Esophagus squamous epithelium (tissue), 5 donors: Measurements from ENCODE around the gene AGT. TPM values are rescaled to one million over a fixed set of nuclear protein-coding genes. Genes with fewer than 3 reads are reported as not detected.

Experiments used
- DNase-seq: peaks from one replicate; lab custom pipeline; 2025; lab: John Stamatoyannopoulos, UW
- H3K27ac ChIP-seq, 4 donors: fragments of 200-600 bp; sonication (generic); one replicate each; pipeline ENCODE4 v1.5.1; 2016 to 2019; ENCODE audit warnings: mild to moderate bottlenecking in 1 of 4
- H3K27me3 ChIP-seq, 4 donors: fragments of 200-600 bp; sonication (generic); 1 replicate in 3 of 4; 2 replicates in 1 of 4; pipeline versions ENCODE4 v1.5.1 to v1.6.0; 2017 to 2021; ENCODE audit warnings: antibody characterized with exemption in 1 of 4
- H3K36me3 ChIP-seq, 3 donors: fragments of 200-600 bp; sonication (generic); one replicate each; pipeline ENCODE4 v1.5.1; 2016 to 2019
- H3K4me1 ChIP-seq, 3 donors: fragments of 200-600 bp; sonication (generic); one replicate each; pipeline ENCODE4 v1.5.1; 2017 to 2019
- H3K4me3 ChIP-seq, 4 donors: fragments of 200-600 bp; sonication (generic); 1 replicate in 3 of 4; 2 replicates in 1 of 4; pipeline ENCODE4 v1.5.1; 2016 to 2019; ENCODE audit warnings: mild to moderate bottlenecking in 2 of 4, moderate library complexity in 1 of 4
- H3K9me3 ChIP-seq, 3 donors: fragments of 200-600 bp; sonication (generic); one replicate each; pipeline ENCODE4 v1.5.1; 2016 to 2019
- POLR2A ChIP-seq, 4 donors: fragments of 450-650 bp; IDR thresholded peaks; one replicate each; pipeline ENCODE4 v1.6.1; 2017; ENCODE audit warnings: antibody characterized with exemption in 4 of 4, mild to moderate bottlenecking in 4 of 4, moderate library complexity in 3 of 4
- WGBS, 2 donors: methylation state at CpG; one replicate each; pipeline ENCODE4 v1.1.5; 2018; 5-methylcytosine and 5-hydroxymethylcytosine counted together
- intact Hi-C: fragments of 100-400 bp; cut with DNase I; formaldehyde crosslinking; loops from one replicate; pipeline ENCODE4 v1.15.0; 2022
- total RNA-seq, 4 donors: library from RNA; depleted of rRNA; stranded (reverse); fragments of >200 nt; gene quantifications; one replicate each; pipeline ENCODE4 v1.1.0, GENCODE V29; 2016
- TF ChIP-seq, protein P1 (sequence below), 6 experiments: fragments of 450-650 bp in 4 of 6; fragments of 200-600 bp in 2 of 6; sonication (generic) in 2 of 6; IDR thresholded peaks; one replicate each; pipeline ENCODE4 v1.5.1; 2016 to 2019; ENCODE audit warnings: antibody characterized with exemption in 6 of 6, mild to moderate bottlenecking in 4 of 6, moderate library complexity in 4 of 6
- donor health status: DM: yes; HTN: yes; CAD: no.

AGT gene
- total RNA-seq, 4 donors from 2014 or later: 0.21 to 0.95 (median 0.40) TPM; not detected in 1

DNA sequence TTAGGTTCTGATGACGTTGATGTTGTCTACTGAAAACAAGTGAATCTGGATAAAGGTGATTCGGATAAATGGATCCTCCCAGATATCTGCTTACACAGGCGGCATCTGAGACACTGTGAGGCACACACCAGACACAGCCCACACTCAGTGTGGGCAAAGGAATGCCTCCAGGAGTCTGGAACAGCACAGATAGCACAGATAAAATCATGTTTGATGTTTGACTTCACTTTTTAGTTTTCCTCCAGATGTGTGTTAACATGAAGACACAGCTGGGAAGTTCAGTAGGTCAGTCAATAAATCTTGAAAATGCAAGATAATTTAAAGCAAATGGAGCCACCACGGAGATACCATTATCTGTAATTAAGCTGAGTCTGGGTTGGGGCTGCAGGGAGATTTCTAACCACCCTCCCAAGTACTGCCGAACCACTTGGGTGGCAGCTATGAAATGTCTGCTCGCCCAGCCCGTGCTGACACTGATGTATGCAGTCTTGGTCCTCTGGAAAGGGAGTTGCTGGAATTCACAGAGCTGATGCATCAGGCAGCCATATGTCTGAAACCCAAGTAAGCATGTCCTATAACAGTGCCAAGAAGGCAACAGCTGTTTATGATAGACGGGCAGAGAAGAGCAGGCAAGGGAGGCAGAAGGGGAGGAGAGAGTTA, 44.9 kb upstream of the AGT start:
- Histone ChIP-seq H3K9me3 (no peaks in the 10 kb centered on the region), H3K4me3 (no peak overlapping the region), H3K36me3 (no peaks in the 10 kb centered on the region), H3K27ac (no peak overlapping the region), H3K27me3 (peaks cover 0 to 35% (median 0%) of the 10 kb centered on the region in 4 donors), H3K4me1 (peaks cover 0 to 3% (median 0%) of the 10 kb centered on the region in 3 donors)
- DNase-seq: no peak
- WGBS, 2 donors: 57 to 63% methylated on average over 8 of the region's 8 CpGs
- intact Hi-C loops: no loop called here
- no peak for TF ChIP-seq POLR2A (IDR thresholded peaks at IDR 0.05)
- TF ChIP-seq, protein P1, sequence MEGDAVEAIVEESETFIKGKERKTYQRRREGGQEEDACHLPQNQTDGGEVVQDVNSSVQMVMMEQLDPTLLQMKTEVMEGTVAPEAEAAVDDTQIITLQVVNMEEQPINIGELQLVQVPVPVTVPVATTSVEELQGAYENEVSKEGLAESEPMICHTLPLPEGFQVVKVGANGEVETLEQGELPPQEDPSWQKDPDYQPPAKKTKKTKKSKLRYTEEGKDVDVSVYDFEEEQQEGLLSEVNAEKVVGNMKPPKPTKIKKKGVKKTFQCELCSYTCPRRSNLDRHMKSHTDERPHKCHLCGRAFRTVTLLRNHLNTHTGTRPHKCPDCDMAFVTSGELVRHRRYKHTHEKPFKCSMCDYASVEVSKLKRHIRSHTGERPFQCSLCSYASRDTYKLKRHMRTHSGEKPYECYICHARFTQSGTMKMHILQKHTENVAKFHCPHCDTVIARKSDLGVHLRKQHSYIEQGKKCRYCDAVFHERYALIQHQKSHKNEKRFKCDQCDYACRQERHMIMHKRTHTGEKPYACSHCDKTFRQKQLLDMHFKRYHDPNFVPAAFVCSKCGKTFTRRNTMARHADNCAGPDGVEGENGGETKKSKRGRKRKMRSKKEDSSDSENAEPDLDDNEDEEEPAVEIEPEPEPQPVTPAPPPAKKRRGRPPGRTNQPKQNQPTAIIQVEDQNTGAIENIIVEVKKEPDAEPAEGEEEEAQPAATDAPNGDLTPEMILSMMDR (IDR thresholded peaks at IDR 0.05): no peak

DNA sequence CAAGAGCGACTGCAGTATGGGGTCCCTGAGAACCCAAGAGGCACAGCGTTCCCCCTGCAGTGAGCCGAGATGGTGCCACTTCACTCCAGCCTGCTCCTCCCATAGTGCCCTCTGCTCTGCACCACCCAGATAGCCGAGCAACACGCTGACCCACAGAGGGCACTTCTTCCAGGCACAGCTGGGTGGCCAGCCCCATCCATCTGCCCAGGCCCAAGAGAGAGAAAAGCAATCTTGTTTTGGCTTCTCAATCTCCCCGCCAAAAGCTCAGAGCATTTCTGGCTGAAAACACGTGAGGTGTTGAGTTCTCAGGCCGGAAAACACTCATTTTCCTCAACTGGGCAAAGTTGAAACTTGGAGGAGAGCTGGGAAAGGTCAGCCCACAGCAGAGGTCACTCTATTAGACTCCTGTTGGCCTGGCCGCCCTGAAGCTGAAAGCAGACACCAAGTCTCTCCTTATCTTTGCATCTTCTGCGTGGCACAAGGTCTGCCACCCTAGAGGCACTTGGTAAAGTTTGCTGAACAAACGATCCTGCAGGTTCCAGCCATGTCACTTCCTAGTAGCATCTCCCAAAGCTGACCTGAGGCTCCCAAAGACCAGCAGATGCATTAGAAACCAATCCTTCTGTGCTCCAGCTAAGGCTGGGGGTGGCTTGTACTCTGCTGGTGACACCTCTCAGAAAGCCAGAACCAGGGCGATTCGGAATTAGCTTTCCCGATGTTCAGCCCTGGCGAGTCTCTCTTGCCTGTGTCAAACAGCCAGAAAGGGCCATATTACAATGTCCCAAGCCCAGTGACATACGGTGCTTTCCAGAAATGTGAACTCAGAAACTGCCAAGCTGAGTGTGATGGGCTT, 44.2 kb upstream of the AGT start:
- peaks cover 0 to 10% (median 0%) of the 10 kb centered on the region in 3 donors for H3K4me1 ChIP-seq
- no peaks in the 10 kb centered on the region for H3K9me3 ChIP-seq
- no peak overlapping the region for H3K27ac ChIP-seq
- H3K27me3 ChIP-seq: peaks cover 0 to 35% (median 0%) of the 10 kb centered on the region in 4 donors
- no peaks in the 10 kb centered on the region for H3K36me3 ChIP-seq
- TF ChIP-seq, protein P1 (IDR thresholded peaks at IDR 0.05): no peak
- no peak for TF ChIP-seq POLR2A (IDR thresholded peaks at IDR 0.05)
- no peak for DNase-seq
- 78 to 83% methylated on average over 8 to 10 of the region's 16 CpGs for WGBS, 2 donors
- no peak overlapping the region for H3K4me3 ChIP-seq
- intact Hi-C loops: no loop called here

DNA sequence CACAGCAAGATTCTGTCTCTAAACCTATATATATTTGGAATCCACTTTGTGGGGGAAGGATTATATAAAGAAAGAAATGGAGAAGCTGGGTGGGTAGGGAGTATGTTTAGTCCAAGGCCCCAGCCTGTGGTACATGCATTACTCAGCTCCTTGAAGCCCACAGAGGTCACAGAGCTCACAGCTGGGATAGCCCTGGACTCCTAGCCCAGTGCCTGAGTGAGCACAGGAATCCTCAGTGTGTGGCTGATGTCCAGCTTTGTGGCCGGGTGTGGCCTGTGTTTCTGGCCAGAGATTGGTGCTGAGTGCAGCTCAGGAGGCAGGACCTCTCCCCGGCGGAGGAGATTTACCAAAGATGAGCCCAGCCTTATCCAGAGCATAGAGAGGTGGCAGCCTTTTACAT, 40.9 kb upstream of the AGT start:
- Histone ChIP-seq H3K4me3 (no peak overlapping the region), H3K9me3 (no peaks in the 10 kb centered on the region), H3K27ac (no peak overlapping the region), H3K27me3 (peaks cover 0 to 38% (median 0%) of the 10 kb centered on the region in 4 donors), H3K36me3 (no peaks in the 10 kb centered on the region), H3K4me1 (peaks cover 0 to 23% (median 4%) of the 10 kb centered on the region in 3 donors)
- intact Hi-C loops: no loop called here
- 33% methylated on average over 1 of the region's 3 CpGs; no CpG with 5 or more reads in 1 of the 2 donors for WGBS, 2 donors
- no peak for DNase-seq
- no peak for TF ChIP-seq POLR2A (IDR thresholded peaks at IDR 0.05)
- TF ChIP-seq, protein P1 (IDR thresholded peaks at IDR 0.05): no peak

DNA sequence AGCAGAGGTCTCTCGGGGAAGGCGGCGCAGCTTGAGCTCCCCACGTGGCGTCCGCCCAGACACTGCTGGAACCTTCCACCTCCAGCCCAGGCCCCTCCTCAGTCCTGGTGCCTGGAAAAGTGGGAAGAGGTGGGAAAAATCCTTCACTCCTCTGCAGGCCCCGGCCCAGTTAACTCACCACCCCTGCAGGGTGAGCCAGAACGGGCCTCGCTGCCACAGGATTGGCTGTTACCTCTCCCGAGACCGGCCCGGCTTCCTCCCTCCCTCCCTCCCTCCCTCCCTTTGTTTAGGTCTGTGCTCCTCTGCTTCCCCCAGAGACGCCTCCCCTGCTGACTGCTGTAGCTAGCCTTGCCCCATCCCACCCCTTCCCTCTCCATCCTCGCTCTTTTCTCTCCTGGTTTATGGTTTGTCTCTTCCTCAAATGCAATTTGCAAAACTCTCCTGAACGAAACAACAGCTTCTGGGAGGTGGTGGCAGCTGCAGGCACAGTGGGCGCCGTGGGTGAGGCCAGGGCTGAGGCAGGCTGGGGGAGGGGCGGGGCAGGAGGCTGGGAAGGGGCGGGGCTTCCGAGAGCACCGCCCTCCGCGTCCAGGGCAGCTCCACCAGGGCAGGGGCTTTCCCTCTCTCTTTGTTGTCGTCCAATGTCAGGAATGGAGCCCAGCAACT, 39.8 kb upstream of the AGT start:
- Histone ChIP-seq H3K36me3 (no peaks in the 10 kb centered on the region), H3K9me3 (no peaks in the 10 kb centered on the region), H3K4me1 (peaks cover 0 to 23% (median 4%) of the 10 kb centered on the region in 3 donors), H3K27me3 (peaks cover 0 to 29% (median 0%) of the 10 kb centered on the region in 4 donors), H3K27ac (no peak overlapping the region), H3K4me3 (peak overlapping the region in 2 of 4 donors; percentile 18 to 23)
- DNase-seq: no peak
- no peak for TF ChIP-seq POLR2A (IDR thresholded peaks at IDR 0.05)
- TF ChIP-seq, protein P1 (IDR thresholded peaks at IDR 0.05): no peak
- WGBS, 2 donors: 9 to 31% methylated on average over 14 to 17 of the region's 24 CpGs
- intact Hi-C loops: no loop called here
